Fibroblast of lung (primary cell): ENCODE measurements around the gene XYLT2. TPM values are rescaled to one million over a fixed set of nuclear protein-coding genes. Genes with fewer than 3 reads are reported as not detected.

Source experiments
- DNase-seq, 2 donors: peaks; one replicate each; pipeline versions ENCODE4 v3.0.0 to v3.0.0-alpha.2; 2010; ENCODE audit warnings: low read depth in 2 of 2
- H2AFZ ChIP-seq: 2 replicates; pipeline ENCODE4 v1.5.1; 2012; ENCODE audit warnings: low read length, control low read depth, inconsistent platforms
- H3K27ac ChIP-seq: 2 replicates; pipeline ENCODE4 v1.5.1; 2011; ENCODE audit warnings: low read length, control low read depth; ENCODE audit not compliant: insufficient read depth
- H3K27me3 ChIP-seq: 2 replicates; pipeline ENCODE4 v1.5.1; 2011; ENCODE audit warnings: mild to moderate bottlenecking, low read length; ENCODE audit not compliant: control insufficient read depth, insufficient read depth
- H3K36me3 ChIP-seq: 2 replicates; pipeline ENCODE4 v1.5.1; 2011; ENCODE audit warnings: low read length; ENCODE audit not compliant: control insufficient read depth, insufficient read depth
- H3K4me1 ChIP-seq: 2 replicates; pipeline ENCODE4 v1.5.1; 2011; ENCODE audit warnings: low read length; ENCODE audit not compliant: control insufficient read depth, insufficient read depth; ENCODE audit errors: extremely low read depth
- H3K4me2 ChIP-seq: 2 replicates; pipeline ENCODE4 v1.5.1; 2011; ENCODE audit warnings: low read length, control low read depth; ENCODE audit not compliant: insufficient read depth; ENCODE audit errors: extremely low read depth
- H3K4me3 ChIP-seq, 4 experiments: fragments of 200-600 bp in 1 of 4; sonication (generic) in 1 of 4; replicated peaks in 1 of 4; 2 replicates each; pipeline ENCODE4 v1.5.1; 2011 to 2016; ENCODE audit warnings: low read length in 4 of 4, low read depth in 3 of 4, mild to moderate bottlenecking in 3 of 4, control low read depth in 2 of 4, inconsistent platforms in 1 of 4, mixed read lengths in 1 of 4; ENCODE audit not compliant: insufficient read depth in 1 of 4; ENCODE audit errors: control extremely low read depth in 1 of 4
- H3K79me2 ChIP-seq: 2 replicates; pipeline ENCODE4 v1.5.1; 2012; ENCODE audit warnings: mild to moderate bottlenecking, low read length, inconsistent platforms; ENCODE audit not compliant: control insufficient read depth, insufficient read depth
- H3K9ac ChIP-seq: 2 replicates; pipeline ENCODE4 v1.5.1; 2011; ENCODE audit warnings: mild to moderate bottlenecking, low read length, control low read depth; ENCODE audit not compliant: insufficient read depth
- H3K9me3 ChIP-seq: 2 replicates; pipeline ENCODE4 v1.5.1; 2012; ENCODE audit warnings: low read depth, low read length; ENCODE audit not compliant: control insufficient read depth, insufficient read depth
- H4K20me1 ChIP-seq: 2 replicates; pipeline ENCODE4 v1.5.1; 2011; ENCODE audit warnings: low read length; ENCODE audit not compliant: control insufficient read depth, insufficient read depth; ENCODE audit errors: extremely low read depth
- EZH2 ChIP-seq: IDR thresholded peaks from 2 replicates; pipeline ENCODE4 v1.5.1; 2012; ENCODE audit warnings: low read length, control low read depth, mild to moderate bottlenecking; ENCODE audit errors: missing control alignments
- polyA plus RNA-seq, 2 donors: library from polyadenylated mRNA; depleted of rRNA in 1 of 2; stranded (reverse) in 1 of 2; unstranded in 1 of 2; fragments of >200 nt; gene quantifications; 2 replicates each; pipeline ENCODE4 v1.2.1, GENCODE V29; 2011 to 2012; ENCODE audit warnings: missing spikeins in 1 of 2
- total RNA-seq: library from RNA; depleted of rRNA; stranded (reverse); fragments of >200 nt; gene quantifications from 2 replicates; pipeline ENCODE4 v1.2.1, GENCODE V29; 2014
- TF ChIP-seq, protein P1 (sequence below), 2 donors: IDR thresholded peaks in 1 of 2; conservative IDR thresholded peaks in 1 of 2; 1 replicate in 1 of 2; 2 replicates in 1 of 2; pipeline ENCODE4 v1.5.1; 2011 to 2012; ENCODE audit warnings: low read length in 2 of 2, control low read depth in 1 of 2, inconsistent platforms in 1 of 2, low read depth in 1 of 2, mild to moderate bottlenecking in 1 of 2

The XYLT2 gene
- total and polyA plus RNA-seq, 2 donors (not counting 1 experiment from before 2014, with no cell fraction given): 12.7 to 43.9 TPM

DNA sequence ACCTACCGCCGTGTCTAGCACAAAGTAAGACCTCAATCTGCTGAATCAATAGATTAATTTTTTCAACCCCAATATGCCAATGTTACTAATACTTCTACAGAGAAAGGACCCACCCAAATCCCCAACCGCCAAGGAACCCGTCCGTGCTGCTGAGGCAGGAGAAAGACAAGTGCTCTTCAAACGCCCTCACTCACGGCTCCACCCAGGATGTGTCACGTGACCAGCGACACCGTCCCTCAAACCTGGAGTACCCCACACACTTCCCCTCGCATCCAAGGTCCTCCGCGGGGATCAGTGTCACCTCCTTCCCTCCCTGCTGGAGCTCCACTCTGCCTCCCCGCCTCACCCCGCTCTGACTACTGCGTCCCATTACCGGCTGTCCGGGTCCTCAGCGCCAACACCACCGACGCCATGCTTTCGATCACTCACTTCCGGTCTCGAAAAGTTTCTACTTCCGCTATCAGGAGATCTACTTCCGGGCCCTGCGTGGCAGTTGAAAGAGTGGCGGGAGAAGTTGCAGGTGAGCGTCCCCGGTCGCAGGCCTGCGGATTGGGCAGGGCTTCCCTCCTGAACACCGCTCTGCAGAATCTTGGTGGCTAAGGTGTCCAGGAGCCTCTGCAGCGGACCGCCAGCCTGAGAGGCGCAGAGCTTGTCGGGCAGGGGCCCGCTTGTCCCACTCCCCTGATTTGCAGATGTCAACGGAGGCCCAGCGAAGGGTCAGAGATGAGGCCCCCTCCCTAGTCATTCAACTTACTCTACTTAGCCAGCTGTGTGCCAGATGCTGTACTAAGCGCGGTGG, 27.0 kb downstream of the XYLT2 start, which contains the start of the genes EME1 and MRPL27:
TSS of gene EME1 (plus strand) at position 472 of the 799 bp plus-strand sequence. CDS start 1,980 bp downstream, outside the sequence.
TSS of gene MRPL27 (minus strand) at position 427 of the 799 bp plus-strand sequence. CDS start at position 413, 14 bp downstream.
- Histone ChIP-seq H3K27ac (peak within 1 kb of the TSS; percentile 96), H3K4me1 (peaks cover 3% of the 10 kb centered on the region), H3K36me3 (peaks cover 9% of the 10 kb centered on the region), H3K27me3 (no peaks in the 10 kb centered on the region), H3K4me3 (peak within 1 kb of the TSS; percentile 72 to 99 (median 78)), H4K20me1 (no peaks in the 10 kb centered on the region), H3K9ac (peak within 1 kb of the TSS; percentile 81), H2AFZ (peak within 1 kb of the TSS; percentile 86), H3K79me2 (peaks cover 15% of the 10 kb centered on the region), H3K4me2 (peak within 1 kb of the TSS; percentile 92), H3K9me3 (no peaks in the 10 kb centered on the region)
- TF ChIP-seq, protein P1, sequence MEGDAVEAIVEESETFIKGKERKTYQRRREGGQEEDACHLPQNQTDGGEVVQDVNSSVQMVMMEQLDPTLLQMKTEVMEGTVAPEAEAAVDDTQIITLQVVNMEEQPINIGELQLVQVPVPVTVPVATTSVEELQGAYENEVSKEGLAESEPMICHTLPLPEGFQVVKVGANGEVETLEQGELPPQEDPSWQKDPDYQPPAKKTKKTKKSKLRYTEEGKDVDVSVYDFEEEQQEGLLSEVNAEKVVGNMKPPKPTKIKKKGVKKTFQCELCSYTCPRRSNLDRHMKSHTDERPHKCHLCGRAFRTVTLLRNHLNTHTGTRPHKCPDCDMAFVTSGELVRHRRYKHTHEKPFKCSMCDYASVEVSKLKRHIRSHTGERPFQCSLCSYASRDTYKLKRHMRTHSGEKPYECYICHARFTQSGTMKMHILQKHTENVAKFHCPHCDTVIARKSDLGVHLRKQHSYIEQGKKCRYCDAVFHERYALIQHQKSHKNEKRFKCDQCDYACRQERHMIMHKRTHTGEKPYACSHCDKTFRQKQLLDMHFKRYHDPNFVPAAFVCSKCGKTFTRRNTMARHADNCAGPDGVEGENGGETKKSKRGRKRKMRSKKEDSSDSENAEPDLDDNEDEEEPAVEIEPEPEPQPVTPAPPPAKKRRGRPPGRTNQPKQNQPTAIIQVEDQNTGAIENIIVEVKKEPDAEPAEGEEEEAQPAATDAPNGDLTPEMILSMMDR (conservative IDR thresholded peaks at IDR 0.05 in 1 of 2, IDR thresholded peaks at IDR 0.05 in 1 of 2; ENCODE audit: low read depth in 1 of 2, low read length in 2 of 2): no peak
- TF ChIP-seq EZH2: no peak
- peak; percentile 80 to 86 for DNase-seq

DNA sequence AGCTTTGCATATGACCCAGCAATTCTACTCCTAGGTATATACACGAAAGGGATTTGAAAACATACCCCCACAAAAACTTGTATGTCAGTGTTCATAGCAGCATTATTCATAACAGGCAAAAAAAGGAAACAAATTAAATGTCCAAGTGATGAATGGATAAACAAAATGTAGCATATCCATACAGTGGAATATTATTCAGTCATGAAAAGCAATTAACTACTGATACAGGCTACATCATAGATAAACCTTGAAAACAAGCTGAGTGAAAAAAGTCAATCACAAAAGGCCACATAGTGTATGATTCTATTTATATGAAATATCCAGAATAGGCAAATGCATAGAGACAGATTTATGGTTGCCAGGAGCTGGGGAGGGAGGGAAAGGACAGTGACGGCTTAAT, 27.8 kb downstream of the XYLT2 start:
- no peak for TF ChIP-seq EZH2
- TF ChIP-seq, protein P1 (conservative IDR thresholded peaks at IDR 0.05 in 1 of 2, IDR thresholded peaks at IDR 0.05 in 1 of 2; ENCODE audit: low read depth in 1 of 2, low read length in 2 of 2): no peak
- peaks cover 4% of the 10 kb centered on the region for H3K36me3 ChIP-seq
- H2AFZ ChIP-seq: no peak overlapping the region
- H3K4me3 ChIP-seq: peak overlapping the region; percentile 72 to 99 (median 78)
- no peak for DNase-seq
- H3K27ac ChIP-seq: peak overlapping the region; percentile 96
- H3K9ac ChIP-seq: no peak overlapping the region
- H3K79me2 ChIP-seq: peaks cover 15% of the 10 kb centered on the region
- H3K27me3 ChIP-seq: no peaks in the 10 kb centered on the region
- peak overlapping the region; percentile 92 for H3K4me2 ChIP-seq
- peaks cover 3% of the 10 kb centered on the region for H3K4me1 ChIP-seq
- no peaks in the 10 kb centered on the region for H4K20me1 ChIP-seq
- no peaks in the 10 kb centered on the region for H3K9me3 ChIP-seq

DNA sequence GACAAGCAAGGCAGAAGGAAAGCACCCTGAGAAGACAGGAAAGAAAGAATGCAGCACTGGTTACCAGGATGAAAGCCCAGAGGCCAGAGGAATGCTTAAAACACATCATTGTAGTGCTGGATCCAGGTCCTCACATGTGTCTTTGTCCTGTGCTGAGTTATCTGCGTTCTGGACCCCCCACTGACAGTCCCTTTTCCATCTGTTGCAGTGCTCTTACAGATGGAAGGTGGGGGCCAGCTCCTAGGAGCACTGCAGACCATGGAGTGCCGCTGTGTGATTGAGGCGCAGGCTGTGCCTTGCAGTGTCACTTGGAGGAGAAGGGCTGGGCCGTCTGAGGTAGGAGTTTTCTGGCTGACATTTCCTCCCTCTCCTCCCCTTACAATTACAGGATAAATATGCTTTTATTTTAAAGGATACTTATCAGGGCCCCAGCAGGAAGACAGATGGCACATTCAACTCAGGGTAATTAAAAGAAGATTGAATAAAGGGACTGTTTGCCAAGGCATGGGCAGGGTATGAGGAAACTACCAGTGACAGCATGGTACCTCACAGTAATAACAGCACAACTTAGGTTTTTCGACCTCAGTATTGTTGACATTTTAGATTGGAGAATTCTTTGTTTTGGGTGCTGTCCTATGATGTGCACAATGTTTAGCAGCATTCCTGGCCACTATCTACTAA, 30.1 kb downstream of the XYLT2 start:
- H2AFZ ChIP-seq: no peak overlapping the region
- TF ChIP-seq, protein P1 (conservative IDR thresholded peaks at IDR 0.05 in 1 of 2, IDR thresholded peaks at IDR 0.05 in 1 of 2; ENCODE audit: low read depth in 1 of 2, low read length in 2 of 2): no peak
- no peak for TF ChIP-seq EZH2
- H4K20me1 ChIP-seq: no peaks in the 10 kb centered on the region
- no peak overlapping the region for H3K4me3 ChIP-seq
- no peaks in the 10 kb centered on the region for H3K9me3 ChIP-seq
- H3K9ac ChIP-seq: no peak overlapping the region
- H3K4me1 ChIP-seq: peaks cover 3% of the 10 kb centered on the region
- no peaks in the 10 kb centered on the region for H3K27me3 ChIP-seq
- DNase-seq: no peak
- H3K27ac ChIP-seq: no peak overlapping the region
- H3K79me2 ChIP-seq: peaks cover 15% of the 10 kb centered on the region
- H3K4me2 ChIP-seq: no peak overlapping the region
- H3K36me3 ChIP-seq: peaks cover 8% of the 10 kb centered on the region
